NCI-H2029 (cell line): ENCODE measurements around the gene CYP46A1.

Experiments
- DNase-seq: peaks from one replicate; lab custom pipeline; 2025; lab: John Stamatoyannopoulos, UW

CYP46A1 gene

GRCh38 chr14:99689266-99690236 lies 5.5 kb downstream of the CYP46A1 start:
- DNase-seq = no peak

- DNase-seq = no peak
Measured at GRCh38 chr14:99690636-99691035, 6.5 kb downstream of the CYP46A1 start.

GRCh38 chr14:99691111-99691885 lies 7.2 kb downstream of the CYP46A1 start:
- DNase-seq = no peak

- no peak for DNase-seq
Measured at GRCh38 chr14:99693918-99694317, 9.8 kb downstream of the CYP46A1 start.

GRCh38 chr14:99696929-99697328 lies 12.8 kb downstream of the CYP46A1 start:
- DNase-seq = no peak

- DNase-seq = no peak
Measured at GRCh38 chr14:99698236-99698635, 14.1 kb downstream of the CYP46A1 start.

GRCh38 chr14:99698642-99699041 lies 14.5 kb downstream of the CYP46A1 start:
- DNase-seq = no peak

GRCh38 chr14:99699085-99699760 lies 15.1 kb downstream of the CYP46A1 start:
- DNase-seq = no peak

- no peak for DNase-seq
Measured at GRCh38 chr14:99699861-99700260, 15.8 kb downstream of the CYP46A1 start.

GRCh38 chr14:99700379-99700778 lies 16.3 kb downstream of the CYP46A1 start:
- no peak for DNase-seq

- no peak for DNase-seq
Measured at GRCh38 chr14:99701260-99701659, 17.2 kb downstream of the CYP46A1 start.

- no peak for DNase-seq
Measured at GRCh38 chr14:99702115-99702514, 18.0 kb downstream of the CYP46A1 start.

GRCh38 chr14:99703381-99703780 lies 19.3 kb downstream of the CYP46A1 start:
- DNase-seq = no peak

- DNase-seq = no peak
Measured at GRCh38 chr14:99704037-99704436, 19.9 kb downstream of the CYP46A1 start.

GRCh38 chr14:99706107-99706900 lies 22.2 kb downstream of the CYP46A1 start:
- DNase-seq = no peak

GRCh38 chr14:99707420-99707819 lies 23.3 kb downstream of the CYP46A1 start:
- DNase-seq = no peak

- DNase-seq = no peak
Measured at GRCh38 chr14:99707921-99708320, 23.8 kb downstream of the CYP46A1 start.

GRCh38 chr14:99708449-99708848 lies 24.4 kb downstream of the CYP46A1 start:
- DNase-seq = no peak

GRCh38 chr14:99713972-99714371 lies 29.9 kb downstream of the CYP46A1 start:
- DNase-seq = no peak

- no peak for DNase-seq
Measured at GRCh38 chr14:99715266-99716000, 31.3 kb downstream of the CYP46A1 start.
